HAP-1 (cell line): Measurements from ENCODE around the gene ACVR1.

Source experiments
- DNase-seq, 2 experiments: peaks; one replicate each; pipeline ENCODE4 v3.0.0-alpha.2; 2016 to 2020; ENCODE audit warnings: low spot score in 2 of 2
- H3K27me3 ChIP-seq: fragments of 250-450 bp; sonication (Bioruptor Pico); 2 replicates; pipeline ENCODE4 v1.5.1; 2020; ENCODE audit warnings: low read depth, mild to moderate bottlenecking, moderate library complexity
- H3K36me3 ChIP-seq: fragments of 250-450 bp; sonication (Bioruptor Pico); replicated peaks from 2 replicates; pipeline ENCODE4 v1.5.1; 2020; ENCODE audit warnings: mild to moderate bottlenecking
- H3K4me1 ChIP-seq: fragments of 250-450 bp; sonication (Bioruptor Pico); 2 replicates; pipeline ENCODE4 v1.5.1; 2020; ENCODE audit warnings: mild to moderate bottlenecking
- H3K4me3 ChIP-seq: fragments of 250-450 bp; sonication (Bioruptor Pico); 2 replicates; pipeline ENCODE4 v1.5.1; 2020; ENCODE audit warnings: mild to moderate bottlenecking, moderate library complexity
- H3K9me3 ChIP-seq: fragments of 250-450 bp; sonication (Bioruptor Pico); 2 replicates; pipeline ENCODE4 v1.5.1; 2020; ENCODE audit warnings: mild to moderate bottlenecking, moderate library complexity
- in situ Hi-C: fragments of 300-500 bp; cut with MboI; formaldehyde crosslinking; loops from 3 replicates; pipeline ENCODE4 v1.14.3; 2020; ENCODE audit warnings: low sequenced_read_pairs, inconsistent platforms, mixed read lengths

The ACVR1 gene

GRCh38 chr2:157880927-157881326 lies 4.8 kb upstream of the ACVR1 start:
- no peak for DNase-seq
- no peaks in the 10 kb centered on the region for H3K9me3 ChIP-seq
- H3K4me1 ChIP-seq, result no peaks in the 10 kb centered on the region
- no peaks in the 10 kb centered on the region for H3K36me3 ChIP-seq
- H3K4me3 ChIP-seq, result no peak overlapping the region
- in situ Hi-C loops, result no loop called here
- peaks cover 4% of the 10 kb centered on the region; the same call in 1 of the 2 replicates for H3K27me3 ChIP-seq

- H3K36me3 ChIP-seq, result no peaks in the 10 kb centered on the region
- in situ Hi-C loops, result no loop called here
- no peaks in the 10 kb centered on the region for H3K27me3 ChIP-seq
- H3K4me3 ChIP-seq, result no peak overlapping the region
- no peaks in the 10 kb centered on the region for H3K9me3 ChIP-seq
- no peak for DNase-seq
- H3K4me1 ChIP-seq, result no peaks in the 10 kb centered on the region; the same call in 1 of the 2 replicates
Observed at GRCh38 chr2:157877761-157878400, 1.8 kb upstream of the ACVR1 start.

GRCh38 chr2:157876786-157877138 lies 632 bp upstream of the ACVR1 start:
- H3K4me1 ChIP-seq, result no peaks in the 10 kb centered on the region; the same call in 1 of the 2 replicates
- H3K36me3 ChIP-seq, result no peaks in the 10 kb centered on the region
- in situ Hi-C loops, result no loop called here
- no peak for DNase-seq
- H3K27me3 ChIP-seq, result no peaks in the 10 kb centered on the region
- H3K4me3 ChIP-seq, result peak overlapping the region; percentile 63
- no peaks in the 10 kb centered on the region for H3K9me3 ChIP-seq

- Histone ChIP-seq H3K4me1 (no peaks in the 10 kb centered on the region; the same call in 1 of the 2 replicates), H3K4me3 (peak overlapping the region; percentile 63), H3K27me3 (no peaks in the 10 kb centered on the region), H3K36me3 (no peaks in the 10 kb centered on the region), H3K9me3 (no peaks in the 10 kb centered on the region)
- DNase-seq, result peak in 1 of 2 experiments; percentile 13
- in situ Hi-C loops, result no loop called here
Observed at GRCh38 chr2:157875641-157876065, 477 bp downstream of the ACVR1 start.

GRCh38 chr2:157874997-157875640 lies 1.0 kb downstream of the ACVR1 start:
- Histone ChIP-seq H3K27me3 (no peaks in the 10 kb centered on the region), H3K4me1 (no peaks in the 10 kb centered on the region; the same call in 1 of the 2 replicates), H3K4me3 (peak overlapping the region; percentile 49), H3K9me3 (no peaks in the 10 kb centered on the region), H3K36me3 (no peaks in the 10 kb centered on the region)
- in situ Hi-C loops, result no loop called here
- DNase-seq, result peak; percentile 13 to 42

- in situ Hi-C loops, result no loop called here
- no peaks in the 10 kb centered on the region for H3K27me3 ChIP-seq
- peak overlapping the region; percentile 49 for H3K4me3 ChIP-seq
- H3K9me3 ChIP-seq, result no peaks in the 10 kb centered on the region
- no peak for DNase-seq
- H3K36me3 ChIP-seq, result no peaks in the 10 kb centered on the region
- H3K4me1 ChIP-seq, result no peaks in the 10 kb centered on the region; the same call in 1 of the 2 replicates
Observed at GRCh38 chr2:157874348-157874747, 1.8 kb downstream of the ACVR1 start.

GRCh38 chr2:157872791-157873190 lies 3.3 kb downstream of the ACVR1 start:
- H3K4me3 ChIP-seq, result no peak overlapping the region
- in situ Hi-C loops, result no loop called here
- no peaks in the 10 kb centered on the region for H3K36me3 ChIP-seq
- H3K27me3 ChIP-seq, result no peaks in the 10 kb centered on the region
- no peaks in the 10 kb centered on the region; the same call in 1 of the 2 replicates for H3K4me1 ChIP-seq
- no peak for DNase-seq
- H3K9me3 ChIP-seq, result no peaks in the 10 kb centered on the region

- DNase-seq, result no peak
- no peaks in the 10 kb centered on the region for H3K36me3 ChIP-seq
- no peaks in the 10 kb centered on the region for H3K9me3 ChIP-seq
- H3K27me3 ChIP-seq, result no peaks in the 10 kb centered on the region
- in situ Hi-C loops, result no loop called here
- no peaks in the 10 kb centered on the region; the same call in none of the 2 replicates for H3K4me1 ChIP-seq
- H3K4me3 ChIP-seq, result no peak overlapping the region
Observed at GRCh38 chr2:157871415-157871814, 4.7 kb downstream of the ACVR1 start.

- no peak overlapping the region for H3K4me3 ChIP-seq
- H3K27me3 ChIP-seq, result no peaks in the 10 kb centered on the region
- H3K9me3 ChIP-seq, result no peaks in the 10 kb centered on the region
- in situ Hi-C loops, result no loop called here
- H3K4me1 ChIP-seq, result no peaks in the 10 kb centered on the region; the same call in none of the 2 replicates
- DNase-seq, result no peak
- H3K36me3 ChIP-seq, result no peaks in the 10 kb centered on the region
Observed at GRCh38 chr2:157868993-157869392, 7.1 kb downstream of the ACVR1 start.

- Histone ChIP-seq H3K36me3 (no peaks in the 10 kb centered on the region), H3K4me3 (no peak overlapping the region), H3K27me3 (no peaks in the 10 kb centered on the region), H3K4me1 (no peaks in the 10 kb centered on the region; the same call in none of the 2 replicates), H3K9me3 (no peaks in the 10 kb centered on the region)
- no peak for DNase-seq
- in situ Hi-C loops, result no loop called here
Observed at GRCh38 chr2:157867703-157868102, 8.4 kb downstream of the ACVR1 start.

GRCh38 chr2:157866666-157867642 lies 9.2 kb downstream of the ACVR1 start:
- Histone ChIP-seq H3K27me3 (no peaks in the 10 kb centered on the region), H3K36me3 (no peaks in the 10 kb centered on the region), H3K4me1 (no peaks in the 10 kb centered on the region; the same call in none of the 2 replicates), H3K9me3 (no peaks in the 10 kb centered on the region), H3K4me3 (no peak overlapping the region)
- in situ Hi-C loops, result no loop called here
- DNase-seq, result no peak

GRCh38 chr2:157866202-157866601 lies 9.9 kb downstream of the ACVR1 start:
- Histone ChIP-seq H3K4me1 (no peaks in the 10 kb centered on the region; the same call in none of the 2 replicates), H3K9me3 (no peaks in the 10 kb centered on the region), H3K4me3 (no peak overlapping the region), H3K27me3 (no peaks in the 10 kb centered on the region), H3K36me3 (no peaks in the 10 kb centered on the region)
- in situ Hi-C loops, result no loop called here
- DNase-seq, result no peak

GRCh38 chr2:157864857-157865430 lies 11.2 kb downstream of the ACVR1 start:
- no peak for DNase-seq
- Histone ChIP-seq H3K4me1 (no peaks in the 10 kb centered on the region; the same call in 1 of the 2 replicates), H3K36me3 (no peaks in the 10 kb centered on the region), H3K4me3 (no peak overlapping the region), H3K27me3 (no peaks in the 10 kb centered on the region), H3K9me3 (no peaks in the 10 kb centered on the region)
- in situ Hi-C loops, result no loop called here
